ENCODE measurements around the gene DHRS7B. TPM values are rescaled to one million over a fixed set of nuclear protein-coding genes. Genes with fewer than 3 reads are reported as not detected.
A peak's percentile ranks its signal among the peaks of the same experiment; 100 is the strongest.
"Not testable (repeated sequence)": the region's sequence is repeated elsewhere in the genome, so short reads cannot be mapped to it uniquely, and the experiment has no call there.

The DHRS7B gene
- total and polyA plus RNA-seq, 12 donors, result 17.1 to 48.6 (median 27.3) TPM

DNA sequence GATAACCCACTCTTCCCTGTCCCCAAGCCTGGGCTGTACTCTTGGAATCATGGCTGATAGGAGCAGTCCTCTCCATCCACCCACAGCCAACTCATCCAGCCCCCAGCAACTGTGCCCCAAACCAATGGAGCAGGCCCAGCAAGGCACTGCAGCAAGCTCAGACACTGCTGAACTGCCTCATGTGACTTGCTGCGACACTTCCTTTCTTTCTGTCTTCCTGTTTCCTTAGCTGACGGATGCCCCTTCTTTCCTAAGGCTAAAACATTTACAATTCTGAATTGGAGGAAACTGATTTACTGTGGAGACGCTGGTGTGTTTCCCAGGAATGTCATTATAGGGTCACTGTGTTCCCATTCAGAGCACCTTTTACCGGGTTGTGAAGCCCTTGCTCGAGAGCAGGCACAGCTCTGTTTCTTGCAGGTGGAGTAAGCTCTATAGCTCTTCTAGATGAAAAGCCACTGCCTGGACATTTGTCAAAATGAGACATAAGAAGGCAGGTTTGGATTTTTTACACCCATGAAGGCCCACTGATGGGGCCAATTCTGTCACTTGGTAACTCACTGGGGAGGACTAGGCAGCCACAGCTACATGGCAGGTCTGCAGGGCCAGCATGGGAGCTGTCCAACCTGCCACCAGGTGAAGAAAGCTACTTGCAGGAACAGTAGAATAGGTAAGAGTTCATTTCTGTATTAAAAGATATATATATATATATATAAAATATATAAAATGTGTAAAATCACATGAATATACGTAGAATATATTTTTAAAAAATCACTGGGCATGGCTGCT is 59.8 kb downstream of the DHRS7B start:
- Histone ChIP-seq H3K36me3 (peaks cover 0 to 72% (median 3%) of the 10 kb centered on the region in 9 donors), H3K27me3 (no peaks in the 10 kb centered on the region), H3K9me3 (no peaks in the 10 kb centered on the region), H3K4me3 (no peak overlapping the region), H3K27ac (peak overlapping the region; percentile 20 to 85 (median 63)), H3K4me1 (peaks cover 0 to 54% (median 22%) of the 10 kb centered on the region in 9 donors)
- WGBS, 2 donors, result 65 to 81% methylated on average over 6 of the region's 6 CpGs
- DNase-seq (peak in 1 of 2 donors; percentile 29), ATAC-seq (peak in 7 of 8 donors; percentile 36 to 87 (median 74))
- intact Hi-C loops (cut with DNase I), result loop anchor here in 1 of 10 donors (10.0 kb wide), 1 partner anchor 52 kb away; no protein-coding TSS in a partner anchor
- no peak for TF ChIP-seq CTCF (IDR thresholded peaks at IDR 0.05)

DNA sequence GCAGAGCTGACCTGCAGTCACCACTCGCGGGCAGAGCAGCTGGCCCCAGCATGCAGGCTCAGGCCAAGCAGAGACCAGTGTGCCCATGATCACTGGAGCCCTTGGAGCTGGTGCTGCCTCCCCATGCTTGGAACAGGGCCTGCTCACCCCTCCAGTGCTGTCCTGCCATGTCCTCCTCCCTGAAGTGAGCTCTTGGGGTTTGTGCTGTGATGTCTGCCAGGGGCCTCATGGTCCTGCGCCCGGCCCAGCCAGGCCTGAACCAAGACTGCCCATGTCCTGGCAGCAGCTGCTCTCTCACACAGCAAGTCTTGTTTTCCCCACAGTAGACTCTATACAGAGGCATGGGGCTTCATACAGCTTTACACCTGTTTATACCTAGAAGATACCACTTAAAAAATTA is 62.6 kb downstream of the DHRS7B start:
- no peaks in the 10 kb centered on the region for H3K9me3 ChIP-seq
- peaks cover 0 to 72% (median 3%) of the 10 kb centered on the region in 9 donors for H3K36me3 ChIP-seq
- H3K4me1 ChIP-seq, result peaks cover 4 to 63% (median 38%) of the 10 kb centered on the region in 9 donors
- DNase-seq, result no peak
- peak in 1 of 8 donors; percentile 36 for ATAC-seq
- TF ChIP-seq CTCF (IDR thresholded peaks at IDR 0.05), result no peak
- WGBS, 2 donors, result 94% methylated on average over 4 of the region's 4 CpGs
- intact Hi-C loops (cut with DNase I), result loop anchor here in 1 of 10 donors (10.0 kb wide), 1 partner anchor 55 kb away; no protein-coding TSS in a partner anchor
- H3K4me3 ChIP-seq, result no peak overlapping the region
- H3K27ac ChIP-seq, result no peak overlapping the region
- no peaks in the 10 kb centered on the region for H3K27me3 ChIP-seq

DNA sequence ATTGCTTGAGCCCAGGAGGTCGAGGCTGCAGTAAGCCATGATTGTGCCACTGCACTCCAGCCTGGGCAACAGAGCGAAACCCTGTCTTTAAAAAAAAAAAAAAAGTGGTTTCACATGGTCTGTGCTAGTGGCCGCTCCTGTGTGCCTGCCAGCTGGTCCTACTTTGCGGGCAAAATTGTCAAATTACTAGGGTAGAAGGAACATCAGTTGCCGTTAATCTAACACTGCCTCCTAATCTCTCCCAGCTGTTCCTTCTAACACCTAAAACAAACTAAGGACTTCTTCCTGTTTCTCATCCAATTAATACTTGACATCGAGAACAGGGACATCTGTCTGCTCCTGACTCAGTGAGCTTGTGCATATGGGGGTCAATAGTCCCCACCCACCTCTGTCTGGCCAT is 63.3 kb downstream of the DHRS7B start:
- Histone ChIP-seq H3K4me1 (peaks cover 4 to 63% (median 38%) of the 10 kb centered on the region in 9 donors), H3K27me3 (no peaks in the 10 kb centered on the region), H3K9me3 (no peaks in the 10 kb centered on the region), H3K27ac (peak overlapping the region in 1 of 10 donors; percentile 29), H3K4me3 (no peak overlapping the region), H3K36me3 (peaks cover 0 to 65% (median 3%) of the 10 kb centered on the region in 9 donors)
- WGBS, 2 donors, result 93% methylated on average over 6 of the region's 6 CpGs
- ATAC-seq, result no peak
- no peak for TF ChIP-seq CTCF (IDR thresholded peaks at IDR 0.05)
- intact Hi-C loops (cut with DNase I), result loop anchor here in 1 of 10 donors (10.0 kb wide), 1 partner anchor 45 kb away; no protein-coding TSS in a partner anchor
- no peak for DNase-seq

- H3K4me3 ChIP-seq, result no peak overlapping the region
Measured at GRCh38 chr17:21191698-21192097, 64.9 kb downstream of the DHRS7B start.

DNA sequence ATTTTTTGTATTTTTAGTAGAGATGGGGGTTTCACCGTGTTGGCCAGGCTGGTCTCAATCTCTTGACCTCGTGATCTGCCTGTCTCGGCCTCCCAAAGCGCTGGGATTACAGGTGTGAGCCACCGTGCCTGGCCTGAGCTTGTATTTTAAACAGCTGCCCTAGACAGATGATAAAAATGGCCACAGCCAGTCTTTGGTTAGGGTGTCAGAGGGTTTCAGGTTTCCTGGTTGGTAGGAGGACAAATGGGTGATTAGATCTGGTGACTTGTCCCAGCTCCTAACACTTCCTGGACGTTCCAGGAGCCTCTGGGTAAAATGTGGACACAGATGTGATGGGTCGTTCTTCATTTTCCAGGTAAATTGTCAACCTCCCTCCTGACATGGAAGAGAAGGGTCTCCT is 65.7 kb downstream of the DHRS7B start:
- Histone ChIP-seq H3K4me1 (peaks cover 3 to 45% (median 25%) of the 10 kb centered on the region in 9 donors), H3K36me3 (peaks cover 0 to 60% (median 9%) of the 10 kb centered on the region in 9 donors)
- 94 to 96% methylated on average over 7 of the region's 7 CpGs for WGBS, 2 donors
- not testable (repeated sequence) for H3K27me3 ChIP-seq, DNase-seq, H3K4me3 ChIP-seq, H3K27ac ChIP-seq, ATAC-seq, H3K9me3 ChIP-seq
- intact Hi-C loops (cut with DNase I), result loop anchor here in 1 of 10 donors (10.0 kb wide), 1 partner anchor 48 kb away; no protein-coding TSS in a partner anchor

More at GRCh38 chr17:21191698-21192097, 64.9 kb downstream of the DHRS7B start:
- Histone ChIP-seq H3K4me1 (peaks cover 3 to 52% (median 30%) of the 10 kb centered on the region in 9 donors), H3K9me3 (no peaks in the 10 kb centered on the region), H3K27ac (peak overlapping the region in 2 of 10 donors; percentile 29 to 32), H3K36me3 (peaks cover 0 to 54% (median 3%) of the 10 kb centered on the region in 9 donors), H3K27me3 (no peaks in the 10 kb centered on the region)
- intact Hi-C loops (cut with DNase I), result loop anchor here in 1 of 10 donors (10.0 kb wide), 1 partner anchor 47 kb away; no protein-coding TSS in a partner anchor
- ATAC-seq (peak in 2 of 8 donors; percentile 23 to 32), DNase-seq (no peak)
- 36 to 41% methylated on average over 2 of the region's 2 CpGs for WGBS, 2 donors
- no peak for TF ChIP-seq CTCF (IDR thresholded peaks at IDR 0.05)

Measured in heart right ventricle (tissue), 16 donors.